Right lobe of liver (tissue), 6 donors: ENCODE measurements around the gene MEF2C. TPM values are rescaled to one million over a fixed set of nuclear protein-coding genes. Genes with fewer than 3 reads are reported as not detected.

Experiments
- ATAC-seq, 4 donors: fragments of 200-7000 bp; cut with Tn5 transposase; one replicate each; pipeline ENCODE4 v1.9.1; 2020; ENCODE audit warnings: mild to moderate bottlenecking in 4 of 4, moderate library complexity in 4 of 4
- DNase-seq, 3 donors: peaks; one replicate each; pipeline ENCODE4 v3.0.0-alpha.2; 2020
- H3K27ac ChIP-seq, 3 donors: fragments of 200-600 bp; one replicate each; pipeline ENCODE4 v1.8.0; 2022
- H3K27me3 ChIP-seq, 2 donors: fragments of 200-600 bp; one replicate each; pipeline ENCODE4 v1.8.0; 2022
- H3K36me3 ChIP-seq, 4 donors: fragments of 200-600 bp; sonication (generic) in 1 of 4; one replicate each; pipeline versions ENCODE4 v1.5.1 to v1.8.0; 2017 to 2022; ENCODE audit warnings: control low read depth in 1 of 4
- H3K4me1 ChIP-seq, 4 donors: fragments of 200-600 bp; sonication (generic) in 1 of 4; one replicate each; pipeline versions ENCODE4 v1.5.1 to v1.8.0; 2017 to 2022; ENCODE audit warnings: control low read depth in 1 of 4
- H3K4me3 ChIP-seq, 3 donors: fragments of 200-600 bp; one replicate each; pipeline ENCODE4 v1.8.0; 2022
- H3K9me3 ChIP-seq, 4 donors: fragments of 200-600 bp; sonication (generic) in 1 of 4; one replicate each; pipeline versions ENCODE4 v1.5.1 to v1.8.0; 2017 to 2022; ENCODE audit warnings: control low read depth in 1 of 4
- POLR2A ChIP-seq: fragments of 450-650 bp; IDR thresholded peaks from one replicate; pipeline ENCODE4 v1.6.1; 2017; ENCODE audit warnings: antibody characterized with exemption, mild to moderate bottlenecking
- WGBS: methylation state at CpG from one replicate; pipeline ENCODE4 v1.1.6; 2018; ENCODE audit warnings: low coverage, low lambda C conversion rate; ENCODE audit not compliant: insufficient coverage; ENCODE audit errors: missing lambda C conversion rate; 5-methylcytosine and 5-hydroxymethylcytosine counted together
- intact Hi-C, 2 donors: fragments of 100-400 bp; cut with DNase I; formaldehyde crosslinking; loops; one replicate each; pipeline versions ENCODE4 v1.11.2 to v1.14.1; 2022
- total RNA-seq, 6 experiments: library from RNA; depleted of rRNA in 2 of 6; stranded (reverse); fragments of >200 nt in 2 of 6; fragmentation: NEBNext Ultra II Directional in 3 of 6; extraction: Animal tissue kit (Norgen Biotek cat#: 25700) in 3 of 6; gene quantifications; one replicate each; pipeline versions ENCODE4 v1.1.0 to v1.2.4, GENCODE V29; 2016 to 2023
- TF ChIP-seq, protein P1 (sequence below), 4 donors: fragments of 200-600 bp in 3 of 4; fragments of 450-650 bp in 1 of 4; IDR thresholded peaks; one replicate each; pipeline versions ENCODE4 v1.5.1 to v1.8.0; 2016 to 2022; ENCODE audit warnings: antibody characterized with exemption in 4 of 4, mild to moderate bottlenecking in 2 of 4
- donor health status: DM: no; HTN: yes; CAD: no.
- donor health status: DM: no; HTN: no; CAD: no.
- donor health status: DM: no; HTN: no; CAD: no.
- donor health status: DM: no; HTN: yes; CAD: no.
- donor health status: DM: no; HTN: yes; CAD: no.

Gene MEF2C
- total RNA-seq, 6 experiments from 2014 or later, result 4.4 to 19.4 (median 6.4) TPM

DNA sequence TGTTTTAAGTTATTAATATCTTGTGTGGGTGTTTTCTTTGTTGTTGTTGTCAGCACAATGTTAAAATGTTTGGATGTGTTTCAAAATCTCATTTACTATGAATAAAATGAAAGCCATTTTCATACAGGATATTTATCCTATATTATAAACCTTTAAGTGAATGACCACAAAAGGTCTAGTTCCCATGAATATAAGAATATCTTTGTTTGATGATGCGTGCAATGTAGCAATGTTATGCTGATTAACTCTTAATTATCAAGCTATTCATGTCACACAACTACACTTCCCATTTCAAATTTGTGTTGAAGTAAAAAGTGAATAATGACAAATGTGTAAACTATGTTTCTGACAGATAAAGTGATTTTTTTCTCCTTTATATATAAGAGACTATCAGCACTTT is 59.8 kb downstream of the MEF2C start:
- ATAC-seq (no peak), DNase-seq (no peak)
- Histone ChIP-seq H3K36me3 (no peaks in the 10 kb centered on the region), H3K27ac (no peak overlapping the region), H3K9me3 (no peaks in the 10 kb centered on the region), H3K4me1 (no peaks in the 10 kb centered on the region), H3K4me3 (no peak overlapping the region), H3K27me3 (peaks cover 0 to 4% of the 10 kb centered on the region in 2 donors)
- intact Hi-C loops, result no loop called here
- TF ChIP-seq, protein P1, sequence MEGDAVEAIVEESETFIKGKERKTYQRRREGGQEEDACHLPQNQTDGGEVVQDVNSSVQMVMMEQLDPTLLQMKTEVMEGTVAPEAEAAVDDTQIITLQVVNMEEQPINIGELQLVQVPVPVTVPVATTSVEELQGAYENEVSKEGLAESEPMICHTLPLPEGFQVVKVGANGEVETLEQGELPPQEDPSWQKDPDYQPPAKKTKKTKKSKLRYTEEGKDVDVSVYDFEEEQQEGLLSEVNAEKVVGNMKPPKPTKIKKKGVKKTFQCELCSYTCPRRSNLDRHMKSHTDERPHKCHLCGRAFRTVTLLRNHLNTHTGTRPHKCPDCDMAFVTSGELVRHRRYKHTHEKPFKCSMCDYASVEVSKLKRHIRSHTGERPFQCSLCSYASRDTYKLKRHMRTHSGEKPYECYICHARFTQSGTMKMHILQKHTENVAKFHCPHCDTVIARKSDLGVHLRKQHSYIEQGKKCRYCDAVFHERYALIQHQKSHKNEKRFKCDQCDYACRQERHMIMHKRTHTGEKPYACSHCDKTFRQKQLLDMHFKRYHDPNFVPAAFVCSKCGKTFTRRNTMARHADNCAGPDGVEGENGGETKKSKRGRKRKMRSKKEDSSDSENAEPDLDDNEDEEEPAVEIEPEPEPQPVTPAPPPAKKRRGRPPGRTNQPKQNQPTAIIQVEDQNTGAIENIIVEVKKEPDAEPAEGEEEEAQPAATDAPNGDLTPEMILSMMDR (IDR thresholded peaks at IDR 0.05), result no peak
- TF ChIP-seq POLR2A, result no peak
- whole genome bisulfite sequencing, result 60% methylated on average over 1 of the region's 1 CpG

DNA sequence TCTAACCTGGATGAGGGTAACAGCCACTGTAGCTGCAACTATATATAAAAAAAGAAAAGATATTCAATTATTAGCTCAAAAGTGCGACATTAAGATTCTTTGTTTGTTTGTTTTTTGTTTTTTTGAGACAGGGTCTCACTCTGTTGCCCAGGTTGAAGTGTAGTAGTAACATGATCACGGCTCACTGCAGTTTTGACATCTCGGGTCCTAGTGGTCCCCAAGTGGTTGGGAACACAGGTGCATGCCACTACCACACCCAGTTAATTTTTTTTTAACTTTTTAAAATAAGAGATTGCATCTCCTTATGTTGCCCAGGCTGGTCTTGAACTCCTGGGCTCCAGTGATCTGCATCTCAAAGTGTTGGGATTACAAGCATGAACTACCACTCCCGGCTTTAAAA is 61.8 kb downstream of the MEF2C start:
- TF ChIP-seq, protein P1 (IDR thresholded peaks at IDR 0.05), result no peak
- no peak for TF ChIP-seq POLR2A
- H3K36me3 ChIP-seq, result no peaks in the 10 kb centered on the region
- intact Hi-C loops, result no loop called here
- no peak overlapping the region for H3K4me3 ChIP-seq
- H3K27ac ChIP-seq, result no peak overlapping the region
- H3K27me3 ChIP-seq, result peaks cover 0 to 4% of the 10 kb centered on the region in 2 donors
- 82% methylated on average over 4 of the region's 4 CpGs for WGBS
- no peak for DNase-seq
- ATAC-seq, result no peak
- no peaks in the 10 kb centered on the region for H3K9me3 ChIP-seq
- no peaks in the 10 kb centered on the region for H3K4me1 ChIP-seq

DNA sequence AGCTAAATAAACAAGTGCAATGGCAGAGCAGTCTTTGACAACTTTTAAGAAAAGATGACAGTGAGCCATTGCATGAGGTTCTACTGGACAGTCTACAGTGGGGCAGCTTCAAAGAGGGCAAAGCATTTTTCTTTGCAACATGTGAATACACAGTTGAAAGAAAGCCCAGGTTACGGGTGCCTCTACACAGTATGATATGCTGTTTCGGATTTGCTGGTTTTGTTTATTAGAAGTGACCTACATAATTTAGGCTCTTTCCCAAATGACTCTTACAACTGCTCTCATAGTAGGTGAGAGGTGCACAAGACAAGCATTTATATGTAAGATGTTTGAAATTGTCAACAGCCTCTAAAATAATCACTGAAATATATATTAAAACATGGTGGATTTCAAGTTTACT is 62.4 kb downstream of the MEF2C start:
- no peaks in the 10 kb centered on the region for H3K9me3 ChIP-seq
- ATAC-seq (no peak), DNase-seq (no peak)
- H3K27ac ChIP-seq, result no peak overlapping the region
- H3K4me1 ChIP-seq, result peaks cover 0 to 2% (median 0%) of the 10 kb centered on the region in 4 donors
- intact Hi-C loops, result no loop called here
- TF ChIP-seq POLR2A, result no peak
- TF ChIP-seq, protein P1 (IDR thresholded peaks at IDR 0.05), result no peak
- no peaks in the 10 kb centered on the region for H3K36me3 ChIP-seq
- H3K27me3 ChIP-seq, result peaks cover 0 to 4% of the 10 kb centered on the region in 2 donors
- no peak overlapping the region for H3K4me3 ChIP-seq
- WGBS, result 71% methylated on average over 2 of the region's 2 CpGs

DNA sequence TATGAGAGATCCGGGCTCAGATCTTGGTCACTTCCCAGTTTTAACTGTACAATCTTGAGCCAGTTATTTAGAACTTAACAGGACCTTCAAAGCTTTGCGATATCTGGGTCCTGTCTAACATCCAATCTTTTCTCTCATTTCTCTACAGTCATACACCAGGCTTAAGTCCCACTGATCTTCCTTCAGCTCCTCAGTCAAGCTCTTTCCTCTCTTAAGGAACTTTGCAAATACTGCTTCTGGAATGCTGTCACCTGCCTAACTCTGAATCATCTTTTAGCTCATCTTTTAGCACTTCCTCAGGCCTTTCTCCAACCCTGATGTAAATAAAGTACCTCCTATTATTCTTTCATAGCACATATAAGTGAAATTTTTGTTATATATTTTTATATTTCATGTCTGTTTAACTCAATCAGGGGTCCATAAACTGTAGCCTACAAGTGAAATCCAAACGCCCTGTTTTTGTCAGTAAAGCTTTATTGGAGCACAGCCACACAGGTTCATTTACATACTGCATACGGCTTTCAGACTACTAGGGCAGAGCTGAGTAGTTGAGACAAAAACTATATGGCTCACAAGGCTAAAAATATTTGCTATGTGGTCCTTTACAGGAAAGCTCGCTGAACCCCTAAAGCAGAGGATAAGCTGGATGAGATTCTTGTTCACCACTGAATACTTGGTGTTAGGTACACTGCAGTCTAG is 63.5 kb downstream of the MEF2C start:
- H3K4me1 ChIP-seq, result peaks cover 0 to 5% (median 0%) of the 10 kb centered on the region in 4 donors
- H3K9me3 ChIP-seq, result no peaks in the 10 kb centered on the region
- H3K36me3 ChIP-seq, result no peaks in the 10 kb centered on the region
- 68% methylated on average over 5 of the region's 5 CpGs for WGBS
- no peak overlapping the region for H3K4me3 ChIP-seq
- no peak for ATAC-seq
- DNase-seq, result no peak
- TF ChIP-seq, protein P1 (IDR thresholded peaks at IDR 0.05), result no peak
- no peak for TF ChIP-seq POLR2A
- peaks cover 0 to 4% of the 10 kb centered on the region in 2 donors for H3K27me3 ChIP-seq
- H3K27ac ChIP-seq, result no peak overlapping the region
- intact Hi-C loops, result no loop called here
